Astrocyte of the spinal cord (primary cell): Measurements from ENCODE around the gene SMOC2.

Experiments used
- DNase-seq: peaks from one replicate; pipeline ENCODE4 v3.0.0; 2011; ENCODE audit warnings: low read depth, low spot score
- H3K4me3 ChIP-seq: 2 replicates; pipeline ENCODE4 v1.5.1; 2011; ENCODE audit warnings: low read depth, mild to moderate bottlenecking, low read length, moderate library complexity
- in situ Hi-C: cut with HindIII; loops from 2 replicates; pipeline ENCODE4 v1.10.0; 2017; ENCODE audit warnings: low sequenced_read_pairs
- TF ChIP-seq, protein P1 (sequence below): IDR thresholded peaks from 2 replicates; pipeline ENCODE4 v1.5.1; 2012; ENCODE audit warnings: low read depth, mild to moderate bottlenecking, low read length, inconsistent platforms

SMOC2 gene

DNA sequence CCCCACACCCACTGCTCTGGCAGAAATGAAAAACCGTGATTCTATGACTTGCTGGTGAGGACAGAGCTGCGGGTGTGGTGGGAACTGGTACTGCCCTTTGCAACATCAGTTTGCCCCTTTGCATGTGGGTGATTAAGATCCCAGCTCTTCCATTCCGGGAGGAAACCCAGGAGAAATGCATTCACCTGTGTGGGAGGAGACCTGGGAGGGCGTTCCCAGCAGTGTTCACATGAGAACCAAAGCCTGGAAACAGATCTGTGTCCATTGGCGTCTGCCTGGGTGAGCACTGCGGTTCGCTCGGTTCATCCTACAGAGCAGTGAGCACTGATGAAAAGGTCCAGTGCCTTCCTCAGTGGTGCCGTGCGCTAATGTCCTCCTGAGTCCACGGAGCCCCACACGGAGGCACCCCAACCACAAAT is 89.7 kb downstream of the SMOC2 start:
- TF ChIP-seq, protein P1, sequence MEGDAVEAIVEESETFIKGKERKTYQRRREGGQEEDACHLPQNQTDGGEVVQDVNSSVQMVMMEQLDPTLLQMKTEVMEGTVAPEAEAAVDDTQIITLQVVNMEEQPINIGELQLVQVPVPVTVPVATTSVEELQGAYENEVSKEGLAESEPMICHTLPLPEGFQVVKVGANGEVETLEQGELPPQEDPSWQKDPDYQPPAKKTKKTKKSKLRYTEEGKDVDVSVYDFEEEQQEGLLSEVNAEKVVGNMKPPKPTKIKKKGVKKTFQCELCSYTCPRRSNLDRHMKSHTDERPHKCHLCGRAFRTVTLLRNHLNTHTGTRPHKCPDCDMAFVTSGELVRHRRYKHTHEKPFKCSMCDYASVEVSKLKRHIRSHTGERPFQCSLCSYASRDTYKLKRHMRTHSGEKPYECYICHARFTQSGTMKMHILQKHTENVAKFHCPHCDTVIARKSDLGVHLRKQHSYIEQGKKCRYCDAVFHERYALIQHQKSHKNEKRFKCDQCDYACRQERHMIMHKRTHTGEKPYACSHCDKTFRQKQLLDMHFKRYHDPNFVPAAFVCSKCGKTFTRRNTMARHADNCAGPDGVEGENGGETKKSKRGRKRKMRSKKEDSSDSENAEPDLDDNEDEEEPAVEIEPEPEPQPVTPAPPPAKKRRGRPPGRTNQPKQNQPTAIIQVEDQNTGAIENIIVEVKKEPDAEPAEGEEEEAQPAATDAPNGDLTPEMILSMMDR: no peak
- no peak for DNase-seq
- no peak overlapping the region for H3K4me3 ChIP-seq
- in situ Hi-C loops: no loop called here

DNA sequence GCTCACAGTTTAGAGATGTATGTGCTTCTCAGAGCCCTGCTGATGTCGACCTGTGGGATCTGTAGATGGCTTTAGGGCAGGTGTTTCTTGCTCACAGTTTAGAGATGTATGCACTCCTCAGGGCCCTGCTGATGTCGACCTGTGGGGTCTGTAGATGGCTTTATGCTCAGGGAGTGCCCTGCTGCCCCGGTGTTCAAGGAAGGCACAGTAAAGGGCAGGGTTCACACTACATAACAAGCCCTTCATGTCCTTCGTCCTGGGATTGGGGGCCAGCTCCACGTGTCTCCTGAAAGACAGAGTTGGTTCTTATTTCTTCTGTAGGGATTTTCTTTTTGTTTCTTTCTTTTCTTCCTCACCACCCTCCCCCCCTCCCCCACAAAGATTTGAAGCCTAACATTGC is 91.1 kb downstream of the SMOC2 start:
- no peak overlapping the region for H3K4me3 ChIP-seq
- TF ChIP-seq, protein P1: no peak
- DNase-seq: no peak
- in situ Hi-C loops: no loop called here

DNA sequence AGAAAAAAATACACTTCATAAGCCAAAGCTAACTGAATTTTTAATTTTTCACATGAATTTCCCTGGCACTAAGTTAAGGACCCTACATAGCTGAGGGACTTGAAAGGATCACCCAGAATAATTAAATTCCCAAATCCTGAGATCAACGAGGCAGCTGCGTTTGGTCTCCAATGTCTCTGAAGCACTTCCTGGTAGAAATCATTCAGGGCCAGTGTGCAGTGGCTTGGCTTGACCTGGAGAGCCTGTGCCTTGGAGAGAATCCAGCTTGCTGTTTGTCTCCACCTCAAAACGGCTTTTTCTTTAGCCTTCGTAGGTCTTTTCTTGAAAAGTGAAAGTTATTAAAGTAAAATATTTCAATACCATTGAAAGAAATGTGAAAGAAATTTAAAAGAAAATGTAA is 92.4 kb downstream of the SMOC2 start:
- TF ChIP-seq, protein P1: no peak
- H3K4me3 ChIP-seq: no peak overlapping the region
- in situ Hi-C loops: no loop called here
- DNase-seq: no peak

DNA sequence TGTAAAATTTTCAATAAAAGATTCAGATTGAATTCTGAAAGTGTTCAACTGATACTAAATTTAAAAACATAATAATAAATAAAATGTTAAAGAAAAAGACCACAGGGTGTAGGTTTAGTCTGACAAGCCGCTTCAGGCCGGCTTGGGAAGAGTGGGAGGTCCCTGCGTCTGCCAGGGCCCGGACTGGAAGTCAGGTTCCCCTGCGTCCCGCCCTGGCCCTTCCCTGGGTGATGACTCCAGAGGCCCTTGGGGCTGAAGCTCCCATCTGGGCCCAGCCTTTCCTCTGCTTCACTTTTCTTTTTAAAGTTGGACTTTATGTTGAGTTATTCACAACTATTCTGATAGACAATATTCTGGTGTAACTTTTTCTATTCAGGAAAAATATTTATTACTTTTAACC is 93.3 kb downstream of the SMOC2 start:
- H3K4me3 ChIP-seq: no peak overlapping the region
- TF ChIP-seq, protein P1: no peak
- in situ Hi-C loops: no loop called here

DNA sequence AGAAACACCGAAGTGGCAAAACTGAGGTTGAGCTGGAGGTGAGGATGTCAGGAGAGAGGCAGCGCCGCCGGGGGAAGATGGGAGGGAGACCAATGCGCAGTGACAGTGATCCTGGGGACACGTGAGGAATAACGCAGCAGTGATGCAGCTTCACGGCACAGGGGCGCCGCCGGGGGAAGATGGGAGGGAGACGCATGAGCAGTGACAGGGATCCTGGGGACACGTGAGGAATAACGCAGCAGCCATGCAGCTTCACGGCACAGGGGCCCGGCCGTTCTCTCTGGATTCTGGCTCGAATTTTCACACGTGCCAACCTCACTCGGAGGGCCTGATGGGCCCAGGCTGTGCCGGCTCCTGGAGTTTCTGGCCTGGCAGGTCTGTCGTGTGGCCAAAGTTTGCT is 94.7 kb downstream of the SMOC2 start:
- in situ Hi-C loops: no loop called here
- TF ChIP-seq, protein P1: no peak
- no peak overlapping the region for H3K4me3 ChIP-seq
- DNase-seq: no peak

More for the DNA sequence above, 93.3 kb downstream of the SMOC2 start:
- no peak for DNase-seq

DNA sequence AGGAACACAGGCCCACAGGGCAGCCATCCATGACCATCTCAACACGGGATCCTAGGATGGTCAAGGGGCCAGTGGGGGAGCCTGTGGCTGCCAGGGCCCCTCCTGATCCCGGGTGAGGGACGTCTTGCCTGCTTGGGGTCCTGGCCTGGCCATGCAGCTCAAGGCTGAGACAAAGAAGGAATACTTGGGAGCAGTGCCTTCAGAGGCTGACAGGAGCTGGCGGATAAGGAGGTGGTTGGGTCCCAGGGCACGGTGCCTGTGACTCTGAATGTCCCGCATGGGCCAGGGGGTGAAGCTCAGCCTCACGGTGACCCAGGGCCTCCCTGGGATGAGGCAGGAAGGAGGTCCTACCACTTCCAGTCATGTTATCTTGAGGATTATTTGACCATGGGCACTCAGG is 95.2 kb downstream of the SMOC2 start:
- DNase-seq: no peak
- no peak overlapping the region for H3K4me3 ChIP-seq
- in situ Hi-C loops: no loop called here
- TF ChIP-seq, protein P1: no peak
